Measurements from ENCODE around the gene PRLR. TPM values are rescaled to one million over a fixed set of nuclear protein-coding genes. Genes with fewer than 3 reads are reported as not detected.

PRLR gene
- total and polyA plus RNA-seq, 2 of the 13 experiments (the other 11 are each of a cell fraction or from before 2014, with no cell fraction given): 12.2 to 13.3 TPM

DNA sequence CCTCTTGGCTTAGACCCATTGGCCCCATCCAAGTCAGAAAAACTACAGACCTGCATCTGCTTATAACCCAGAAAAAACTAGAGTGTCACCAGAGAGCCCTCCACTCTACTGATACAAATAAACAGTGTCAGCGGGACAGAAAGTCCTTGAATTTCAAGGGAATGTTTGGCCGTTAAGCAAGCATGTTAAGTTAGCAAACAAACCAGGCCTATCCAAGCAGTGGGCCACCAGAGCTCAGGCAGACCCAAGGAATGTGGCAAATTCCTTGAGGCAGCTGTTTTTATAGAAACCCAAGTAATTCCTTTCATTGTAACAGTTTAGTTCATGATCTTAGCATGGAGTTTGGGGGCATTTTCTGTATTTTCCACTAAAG lies 70.9 kb downstream of the PRLR start (continued):
- TF ChIP-seq, protein P1, sequence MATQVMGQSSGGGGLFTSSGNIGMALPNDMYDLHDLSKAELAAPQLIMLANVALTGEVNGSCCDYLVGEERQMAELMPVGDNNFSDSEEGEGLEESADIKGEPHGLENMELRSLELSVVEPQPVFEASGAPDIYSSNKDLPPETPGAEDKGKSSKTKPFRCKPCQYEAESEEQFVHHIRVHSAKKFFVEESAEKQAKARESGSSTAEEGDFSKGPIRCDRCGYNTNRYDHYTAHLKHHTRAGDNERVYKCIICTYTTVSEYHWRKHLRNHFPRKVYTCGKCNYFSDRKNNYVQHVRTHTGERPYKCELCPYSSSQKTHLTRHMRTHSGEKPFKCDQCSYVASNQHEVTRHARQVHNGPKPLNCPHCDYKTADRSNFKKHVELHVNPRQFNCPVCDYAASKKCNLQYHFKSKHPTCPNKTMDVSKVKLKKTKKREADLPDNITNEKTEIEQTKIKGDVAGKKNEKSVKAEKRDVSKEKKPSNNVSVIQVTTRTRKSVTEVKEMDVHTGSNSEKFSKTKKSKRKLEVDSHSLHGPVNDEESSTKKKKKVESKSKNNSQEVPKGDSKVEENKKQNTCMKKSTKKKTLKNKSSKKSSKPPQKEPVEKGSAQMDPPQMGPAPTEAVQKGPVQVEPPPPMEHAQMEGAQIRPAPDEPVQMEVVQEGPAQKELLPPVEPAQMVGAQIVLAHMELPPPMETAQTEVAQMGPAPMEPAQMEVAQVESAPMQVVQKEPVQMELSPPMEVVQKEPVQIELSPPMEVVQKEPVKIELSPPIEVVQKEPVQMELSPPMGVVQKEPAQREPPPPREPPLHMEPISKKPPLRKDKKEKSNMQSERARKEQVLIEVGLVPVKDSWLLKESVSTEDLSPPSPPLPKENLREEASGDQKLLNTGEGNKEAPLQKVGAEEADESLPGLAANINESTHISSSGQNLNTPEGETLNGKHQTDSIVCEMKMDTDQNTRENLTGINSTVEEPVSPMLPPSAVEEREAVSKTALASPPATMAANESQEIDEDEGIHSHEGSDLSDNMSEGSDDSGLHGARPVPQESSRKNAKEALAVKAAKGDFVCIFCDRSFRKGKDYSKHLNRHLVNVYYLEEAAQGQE (IDR thresholded peaks at IDR 0.05; ENCODE audit: borderline replicate concordance in 1 of 2, low read depth in 1 of 2, low read length in 2 of 2): no peak
- TF ChIP-seq NR2F2 (IDR thresholded peaks at IDR 0.05; ENCODE audit: borderline replicate concordance, low read depth) (no peak), ATRX (CRISPR knock-in tag; IDR thresholded peaks at IDR 0.05; ENCODE audit: borderline replicate concordance) (no peak), ZNF629 (CRISPR knock-in tag; conservative IDR thresholded peaks at IDR 0.05) (peak; percentile 42; the same call in 1 of the 2 replicates), ZNF24 (IDR thresholded peaks at IDR 0.05) (no peak), CHCHD3 (CRISPR knock-in tag; IDR thresholded peaks at IDR 0.05) (no peak), ONECUT2 (CRISPR knock-in tag; IDR thresholded peaks at IDR 0.05) (no peak; the same call in 1 of the 2 replicates), PHF21A (CRISPR knock-in tag; IDR thresholded peaks at IDR 0.05) (peak; percentile 53; the same call in 1 of the 2 replicates), SAFB2 (CRISPR knock-in tag; IDR thresholded peaks at IDR 0.05; ENCODE audit: borderline replicate concordance, low read depth) (no peak), NR3C1 (CRISPR knock-in tag; IDR thresholded peaks at IDR 0.05) (no peak), ZNF510 (CRISPR knock-in tag; IDR thresholded peaks at IDR 0.05; ENCODE audit: low read depth) (no peak), YEATS4 (CRISPR knock-in tag; IDR thresholded peaks at IDR 0.05; ENCODE audit: borderline replicate concordance) (no peak), HDAC1 (CRISPR knock-in tag; IDR thresholded peaks at IDR 0.05) (peak; percentile 25; the same call in 1 of the 2 replicates), HOXA3 (CRISPR knock-in tag; IDR thresholded peaks at IDR 0.05) (peak; percentile 43; the same call in 1 of the 2 replicates), KLF11 (CRISPR knock-in tag; IDR thresholded peaks at IDR 0.05) (no peak), TGIF2 (CRISPR knock-in tag; IDR thresholded peaks at IDR 0.05) (no peak), TBX2 (CRISPR knock-in tag; IDR thresholded peaks at IDR 0.05; ENCODE audit: borderline replicate concordance) (peak; percentile 33; the same call in 1 of the 2 replicates), ZSCAN9 (CRISPR knock-in tag; IDR thresholded peaks at IDR 0.05; ENCODE audit: borderline replicate concordance) (no peak), SIX1 (CRISPR knock-in tag; IDR thresholded peaks at IDR 0.05; ENCODE audit: borderline replicate concordance) (no peak)
- TF ChIP-seq, protein P2, sequence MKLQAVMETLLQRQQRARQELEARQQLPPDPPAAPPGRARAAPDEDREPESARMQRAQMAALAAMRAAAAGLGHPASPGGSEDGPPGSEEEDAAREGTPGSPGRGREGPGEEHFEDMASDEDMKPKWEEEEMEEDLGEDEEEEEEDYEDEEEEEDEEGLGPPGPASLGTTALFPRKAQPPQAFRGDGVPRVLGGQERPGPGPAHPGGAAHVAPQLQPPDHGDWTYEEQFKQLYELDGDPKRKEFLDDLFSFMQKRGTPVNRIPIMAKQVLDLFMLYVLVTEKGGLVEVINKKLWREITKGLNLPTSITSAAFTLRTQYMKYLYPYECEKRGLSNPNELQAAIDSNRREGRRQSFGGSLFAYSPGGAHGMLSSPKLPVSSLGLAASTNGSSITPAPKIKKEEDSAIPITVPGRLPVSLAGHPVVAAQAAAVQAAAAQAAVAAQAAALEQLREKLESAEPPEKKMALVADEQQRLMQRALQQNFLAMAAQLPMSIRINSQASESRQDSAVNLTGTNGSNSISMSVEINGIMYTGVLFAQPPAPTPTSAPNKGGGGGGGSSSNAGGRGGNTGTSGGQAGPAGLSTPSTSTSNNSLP (IDR thresholded peaks at IDR 0.05; ENCODE audit: low read depth, low read length): peak; percentile 72
- TF ChIP-seq, protein P3, sequence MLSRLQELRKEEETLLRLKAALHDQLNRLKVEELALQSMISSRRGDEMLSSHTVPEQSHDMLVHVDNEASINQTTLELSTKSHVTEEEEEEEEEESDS (CRISPR knock-in tag; IDR thresholded peaks at IDR 0.05; ENCODE audit: borderline replicate concordance): no peak
- TF ChIP-seq, protein P4, sequence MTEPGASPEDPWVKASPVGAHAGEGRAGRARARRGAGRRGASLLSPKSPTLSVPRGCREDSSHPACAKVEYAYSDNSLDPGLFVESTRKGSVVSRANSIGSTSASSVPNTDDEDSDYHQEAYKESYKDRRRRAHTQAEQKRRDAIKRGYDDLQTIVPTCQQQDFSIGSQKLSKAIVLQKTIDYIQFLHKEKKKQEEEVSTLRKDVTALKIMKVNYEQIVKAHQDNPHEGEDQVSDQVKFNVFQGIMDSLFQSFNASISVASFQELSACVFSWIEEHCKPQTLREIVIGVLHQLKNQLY (CRISPR knock-in tag; IDR thresholded peaks at IDR 0.05): no peak
- TF ChIP-seq, protein P5, sequence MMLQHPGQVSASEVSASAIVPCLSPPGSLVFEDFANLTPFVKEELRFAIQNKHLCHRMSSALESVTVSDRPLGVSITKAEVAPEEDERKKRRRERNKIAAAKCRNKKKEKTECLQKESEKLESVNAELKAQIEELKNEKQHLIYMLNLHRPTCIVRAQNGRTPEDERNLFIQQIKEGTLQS (CRISPR knock-in tag; IDR thresholded peaks at IDR 0.05): no peak
- TF ChIP-seq, protein P6, sequence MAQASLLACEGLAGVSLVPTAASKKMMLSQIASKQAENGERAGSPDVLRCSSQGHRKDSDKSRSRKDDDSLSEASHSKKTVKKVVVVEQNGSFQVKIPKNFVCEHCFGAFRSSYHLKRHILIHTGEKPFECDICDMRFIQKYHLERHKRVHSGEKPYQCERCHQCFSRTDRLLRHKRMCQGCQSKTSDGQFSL (CRISPR knock-in tag; IDR thresholded peaks at IDR 0.05): no peak
- TF ChIP-seq, protein P7, sequence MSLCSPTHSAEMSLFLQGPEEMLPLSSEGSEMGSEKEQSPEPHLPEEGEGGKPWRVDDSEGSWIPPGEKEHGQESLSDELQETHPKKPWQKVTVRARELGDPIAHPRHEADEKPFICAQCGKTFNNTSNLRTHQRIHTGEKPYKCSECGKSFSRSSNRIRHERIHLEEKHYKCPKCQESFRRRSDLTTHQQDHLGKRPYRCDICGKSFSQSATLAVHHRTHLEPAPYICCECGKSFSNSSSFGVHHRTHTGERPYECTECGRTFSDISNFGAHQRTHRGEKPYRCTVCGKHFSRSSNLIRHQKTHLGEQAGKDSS (CRISPR knock-in tag; IDR thresholded peaks at IDR 0.05; ENCODE audit: borderline replicate concordance, low read depth): no peak
